ENCODE results near the gene KCNH8. TPM values are rescaled to one million over a fixed set of nuclear protein-coding genes. Genes with fewer than 3 reads are reported as not detected.

The KCNH8 gene
- total RNA-seq, 1 experiment from 2014 or later, result 3.7 TPM

- Histone ChIP-seq H3K9me3 (ENCODE audit: control insufficient read depth, low read depth, low read length) (no peaks in the 10 kb centered on the region), H3K4me2 (ENCODE audit: insufficient read depth, insufficient read length, low read length) (no peak overlapping the region), H3K14ac (ENCODE audit: insufficient read depth, low read length) (no peak overlapping the region), H4K91ac (ENCODE audit: insufficient read length, low read depth, low read length) (no peak overlapping the region), H3K79me2 (ENCODE audit: insufficient read depth, low read length) (no peaks in the 10 kb centered on the region), H3K9ac (ENCODE audit: extremely low read depth, insufficient read length, low read length) (no peak overlapping the region), H2BK20ac (ENCODE audit: low read depth, low read length, poor library complexity, severe bottlenecking) (no peak overlapping the region), H2BK15ac (ENCODE audit: low read depth, low read length) (no peak overlapping the region), H3K79me1 (ENCODE audit: insufficient read depth, low read depth, low read length, poor library complexity, severe bottlenecking) (no peaks in the 10 kb centered on the region), H3K27me3 (ENCODE audit: insufficient read depth, low read length) (no peaks in the 10 kb centered on the region), H4K5ac (ENCODE audit: insufficient read length, low read depth, low read length) (no peak overlapping the region), H2BK120ac (ENCODE audit: low read depth, low read length, poor library complexity, severe bottlenecking) (no peak overlapping the region), H2AK5ac (ENCODE audit: insufficient read length, low read length) (no peak overlapping the region), H3K23ac (ENCODE audit: insufficient read length, low read depth, low read length) (no peak overlapping the region), H2AFZ (ENCODE audit: low read length) (no peak overlapping the region), H3K27ac (ENCODE audit: insufficient read length, low read depth, low read length) (no peak overlapping the region), H3K4ac (ENCODE audit: low read depth, low read length) (no peak overlapping the region), H2BK5ac (ENCODE audit: insufficient read length, low read length) (no peak overlapping the region), H4K8ac (replicated peaks; ENCODE audit: insufficient read length, low read depth, low read length) (no peak overlapping the region), H3K56ac (ENCODE audit: insufficient read length, low read depth, low read length) (no peak overlapping the region), H3K23me2 (ENCODE audit: insufficient read length, low read depth, low read length, poor library complexity, severe bottlenecking) (no peaks in the 10 kb centered on the region), H4K20me1 (ENCODE audit: control insufficient read depth, insufficient read depth, insufficient read length) (no peaks in the 10 kb centered on the region), H2BK12ac (ENCODE audit: insufficient read length, low read depth, low read length) (no peak overlapping the region), H3K4me1 (ENCODE audit: insufficient read depth, low read length) (no peaks in the 10 kb centered on the region), H3T11ph (ENCODE audit: low read length) (no peak overlapping the region), H3K18ac (ENCODE audit: insufficient read length, low read depth, low read length) (no peak overlapping the region)
- Mint-ChIP-seq H3K4me3 (no peak overlapping the region), H3K9me3 (no peaks in the 10 kb centered on the region), H3K27me3 (ENCODE audit: low read depth) (no peaks in the 10 kb centered on the region), H3K27ac (peak overlapping the region in 2 of 3 experiments; percentile 58 to 80; a peak in 3 of 7 replicates), H3K4me1 (peaks cover 6 to 9% of the 10 kb centered on the region in 2 experiments; a peak in 3 of 4 replicates), H3K36me3 (ENCODE audit: insufficient read depth in 1 of 3, low read depth in 3 of 3) (no peaks in the 10 kb centered on the region)
- TF ChIP-seq CTCF (conservative IDR thresholded peaks at IDR 0.05), result no peak
- no CpG with 5 or more reads among the region's 2 CpGs for WGBS (ENCODE audit: extremely low coverage, insufficient read length, low lambda C conversion rate)
- DNase-seq, result no peak
These were observed 284.4 kb downstream of the KCNH8 start for GRCh38 chr3:19432669-19433068.
